Measurements from ENCODE around the gene CD2AP.
"Not testable (repeated sequence)": the region's sequence is repeated elsewhere in the genome, so short reads cannot be mapped to it uniquely, and the experiment has no call there.

The CD2AP gene, protein sequence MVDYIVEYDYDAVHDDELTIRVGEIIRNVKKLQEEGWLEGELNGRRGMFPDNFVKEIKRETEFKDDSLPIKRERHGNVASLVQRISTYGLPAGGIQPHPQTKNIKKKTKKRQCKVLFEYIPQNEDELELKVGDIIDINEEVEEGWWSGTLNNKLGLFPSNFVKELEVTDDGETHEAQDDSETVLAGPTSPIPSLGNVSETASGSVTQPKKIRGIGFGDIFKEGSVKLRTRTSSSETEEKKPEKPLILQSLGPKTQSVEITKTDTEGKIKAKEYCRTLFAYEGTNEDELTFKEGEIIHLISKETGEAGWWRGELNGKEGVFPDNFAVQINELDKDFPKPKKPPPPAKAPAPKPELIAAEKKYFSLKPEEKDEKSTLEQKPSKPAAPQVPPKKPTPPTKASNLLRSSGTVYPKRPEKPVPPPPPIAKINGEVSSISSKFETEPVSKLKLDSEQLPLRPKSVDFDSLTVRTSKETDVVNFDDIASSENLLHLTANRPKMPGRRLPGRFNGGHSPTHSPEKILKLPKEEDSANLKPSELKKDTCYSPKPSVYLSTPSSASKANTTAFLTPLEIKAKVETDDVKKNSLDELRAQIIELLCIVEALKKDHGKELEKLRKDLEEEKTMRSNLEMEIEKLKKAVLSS

DNA sequence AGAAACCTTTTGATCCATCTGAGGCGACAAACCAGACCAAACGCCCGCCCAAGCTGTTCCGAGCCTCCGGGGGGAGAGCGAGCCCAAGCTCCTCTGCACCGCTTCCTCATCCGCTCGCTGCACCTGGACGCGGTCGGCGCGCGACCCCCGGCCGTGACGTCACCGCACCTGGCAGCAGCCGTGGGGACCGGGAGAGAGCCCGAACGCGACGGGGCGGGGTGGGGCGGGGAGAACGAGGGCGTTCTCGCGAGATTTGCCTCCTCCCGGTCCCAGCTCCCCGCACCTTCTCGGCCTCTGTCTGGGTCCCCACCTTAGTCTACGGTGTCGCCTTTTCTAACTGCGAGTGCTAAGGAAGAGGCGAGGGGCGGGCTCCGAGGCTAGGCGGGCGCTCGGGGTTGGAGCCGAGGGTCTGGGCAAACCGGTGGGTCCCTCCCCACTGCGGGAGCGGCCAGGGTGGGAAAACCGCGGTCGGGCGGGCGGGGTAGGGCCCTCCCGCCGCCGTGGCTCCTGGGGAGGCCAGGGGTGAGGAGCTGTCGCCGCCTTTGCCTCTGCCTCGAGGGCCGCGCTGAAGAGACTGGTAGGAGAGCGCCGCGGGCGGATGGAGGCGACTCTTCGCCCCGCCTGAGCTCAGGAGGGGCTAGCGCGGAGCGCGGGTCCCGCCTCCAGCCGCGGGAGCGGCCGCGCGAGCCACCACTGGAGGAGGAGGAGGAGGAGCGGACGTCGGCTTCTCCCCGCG lies at the start of gene CD2AP:
CD2AP (plus strand) TSS at position 293 of the 736 bp plus-strand sequence. CDS start 456 bp downstream, outside the sequence.
- peak; percentile 83 for DNase-seq (ENCODE audit: low read depth)

DNA sequence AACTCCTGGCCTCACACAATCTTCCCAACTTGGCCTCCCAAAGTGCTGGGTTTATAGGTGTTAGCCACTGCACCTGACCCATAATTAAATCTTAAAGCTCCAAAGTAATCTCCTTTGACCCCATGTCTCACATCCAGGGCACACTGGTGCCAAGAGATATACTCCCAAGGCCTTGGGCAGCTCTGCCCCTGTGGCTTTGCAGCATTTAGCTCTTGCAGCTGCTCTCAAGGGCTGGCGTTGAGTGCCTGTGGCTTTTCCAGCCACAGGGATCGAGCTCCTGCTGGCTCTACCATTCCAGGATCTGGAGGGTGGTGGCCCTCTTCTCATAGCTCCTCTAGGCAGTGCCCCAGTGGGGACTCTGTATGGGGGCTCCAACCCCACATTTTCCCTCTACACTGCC lies 49.3 kb upstream of the CD2AP start:
- no peak for DNase-seq (ENCODE audit: low read depth)

DNA sequence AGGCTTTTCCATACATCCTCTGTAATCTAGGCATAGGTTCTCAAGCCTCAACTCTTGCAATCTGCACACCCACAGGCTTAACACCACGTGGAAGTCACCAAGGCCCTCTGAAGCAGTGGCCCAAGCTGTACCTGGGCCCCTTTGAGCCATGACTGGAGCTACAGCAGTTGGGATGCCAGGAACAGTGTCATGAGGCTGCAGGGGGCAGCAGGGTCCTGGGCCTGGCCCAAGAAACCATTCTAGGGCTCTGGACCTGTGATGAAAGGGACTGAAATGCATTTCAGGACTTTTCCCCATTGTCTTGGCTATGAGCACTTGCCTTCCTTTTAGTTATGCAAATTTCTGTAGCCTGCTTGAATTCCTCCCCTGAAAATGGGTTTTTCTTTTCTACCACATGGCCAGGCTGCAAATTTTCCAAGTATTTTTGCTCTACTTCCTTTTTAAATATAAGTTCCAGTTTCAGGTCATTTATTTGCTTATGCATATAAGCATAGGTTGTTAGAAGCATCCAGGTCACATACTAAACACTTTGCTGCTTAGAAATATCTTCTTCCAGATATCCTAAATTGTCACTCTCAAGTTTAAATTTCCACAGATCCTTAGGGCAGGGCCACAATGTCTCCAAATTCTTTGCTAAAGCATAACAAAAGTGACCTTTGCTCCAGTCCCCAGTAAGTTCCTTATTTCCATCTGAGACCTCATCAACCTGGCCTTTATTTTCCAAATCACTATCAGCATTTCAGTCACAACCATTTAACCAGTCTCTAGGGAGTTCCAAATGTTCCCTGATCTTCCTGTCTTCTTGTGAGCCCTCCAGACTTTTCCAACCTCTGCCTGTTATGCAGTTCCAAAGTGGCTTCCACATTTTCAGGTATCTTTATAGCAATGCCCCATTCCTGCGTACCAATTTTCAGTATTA lies 48.6 kb upstream of the CD2AP start:
- DNase-seq (ENCODE audit: low read depth), result no peak

DNA sequence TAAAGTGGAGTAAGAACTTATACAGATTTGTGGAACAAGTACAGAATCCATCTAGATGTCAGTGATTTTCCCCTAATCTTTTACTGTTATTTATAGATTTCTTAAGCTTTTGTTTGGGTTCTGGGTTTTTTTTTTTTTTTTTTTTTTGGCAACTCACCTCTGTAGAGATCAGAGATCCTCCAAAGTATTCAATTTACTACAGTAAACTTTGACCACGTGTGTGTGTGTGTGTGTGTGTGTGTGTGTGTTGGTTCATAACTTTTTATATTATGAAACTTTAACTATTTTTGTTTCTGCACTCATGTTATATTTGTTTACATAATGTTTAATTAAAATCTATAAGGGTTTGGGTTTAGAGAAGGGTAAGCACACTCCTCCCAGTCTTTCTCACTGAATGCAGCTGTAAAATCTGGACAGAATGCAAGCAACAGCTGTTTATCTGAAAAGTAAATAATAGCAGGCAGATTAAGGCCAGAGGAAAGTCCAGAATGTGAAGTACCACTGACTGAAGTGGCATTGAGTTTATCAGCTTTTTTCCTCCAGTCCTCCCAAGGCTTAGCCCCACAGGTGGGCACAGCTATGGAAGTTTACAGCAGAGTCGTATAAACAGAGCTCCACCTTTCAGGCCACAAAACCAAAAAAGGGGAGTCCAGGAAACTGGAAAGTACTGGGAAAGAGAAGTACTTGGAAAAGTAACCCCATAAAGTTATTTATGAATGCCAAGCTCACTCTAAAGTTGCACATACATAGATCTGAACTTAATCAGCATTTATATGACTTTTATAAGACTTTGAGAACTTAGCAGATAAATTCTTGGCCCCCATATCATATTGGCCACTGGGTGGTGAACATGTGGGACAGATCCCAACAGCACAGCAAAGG lies 43.0 kb upstream of the CD2AP start:
- DNase-seq (ENCODE audit: low read depth), result no peak

DNA sequence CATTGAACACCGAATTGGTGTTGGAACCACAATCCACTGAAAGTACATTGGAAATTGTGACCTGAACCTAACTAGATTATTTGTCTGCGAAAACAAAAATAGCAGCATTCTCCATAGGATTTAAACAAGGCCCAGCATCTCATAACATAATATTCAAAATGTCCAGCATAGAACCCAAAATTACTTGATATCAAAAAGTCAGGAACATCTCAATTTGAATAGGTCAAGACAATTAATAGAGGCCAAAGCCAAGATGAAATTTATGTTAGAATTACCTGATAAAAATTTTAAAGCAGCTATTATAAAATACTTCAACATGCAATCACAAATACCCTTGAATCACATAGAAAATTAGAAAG lies 42.4 kb upstream of the CD2AP start:
- DNase-seq (ENCODE audit: low read depth), result no peak

DNA sequence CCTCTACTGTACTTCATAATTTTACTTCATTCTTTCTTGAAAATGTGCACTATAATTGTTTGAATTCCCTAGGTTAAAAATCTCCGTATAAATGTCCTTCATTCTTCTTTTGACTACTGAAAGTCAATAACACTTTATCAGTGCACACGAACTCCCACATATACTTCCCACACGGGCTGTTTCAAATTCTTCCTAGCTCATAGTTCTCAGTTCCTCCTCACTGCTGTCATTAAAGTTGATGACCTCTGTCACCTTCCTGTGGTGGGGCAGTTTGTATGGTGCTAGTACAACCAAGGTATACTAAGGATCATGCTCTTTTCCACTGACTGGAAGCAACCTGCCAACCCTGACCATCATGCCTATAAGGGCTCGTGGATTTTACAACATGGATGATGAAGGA lies 40.0 kb upstream of the CD2AP start:
- no peak for DNase-seq (ENCODE audit: low read depth)

DNA sequence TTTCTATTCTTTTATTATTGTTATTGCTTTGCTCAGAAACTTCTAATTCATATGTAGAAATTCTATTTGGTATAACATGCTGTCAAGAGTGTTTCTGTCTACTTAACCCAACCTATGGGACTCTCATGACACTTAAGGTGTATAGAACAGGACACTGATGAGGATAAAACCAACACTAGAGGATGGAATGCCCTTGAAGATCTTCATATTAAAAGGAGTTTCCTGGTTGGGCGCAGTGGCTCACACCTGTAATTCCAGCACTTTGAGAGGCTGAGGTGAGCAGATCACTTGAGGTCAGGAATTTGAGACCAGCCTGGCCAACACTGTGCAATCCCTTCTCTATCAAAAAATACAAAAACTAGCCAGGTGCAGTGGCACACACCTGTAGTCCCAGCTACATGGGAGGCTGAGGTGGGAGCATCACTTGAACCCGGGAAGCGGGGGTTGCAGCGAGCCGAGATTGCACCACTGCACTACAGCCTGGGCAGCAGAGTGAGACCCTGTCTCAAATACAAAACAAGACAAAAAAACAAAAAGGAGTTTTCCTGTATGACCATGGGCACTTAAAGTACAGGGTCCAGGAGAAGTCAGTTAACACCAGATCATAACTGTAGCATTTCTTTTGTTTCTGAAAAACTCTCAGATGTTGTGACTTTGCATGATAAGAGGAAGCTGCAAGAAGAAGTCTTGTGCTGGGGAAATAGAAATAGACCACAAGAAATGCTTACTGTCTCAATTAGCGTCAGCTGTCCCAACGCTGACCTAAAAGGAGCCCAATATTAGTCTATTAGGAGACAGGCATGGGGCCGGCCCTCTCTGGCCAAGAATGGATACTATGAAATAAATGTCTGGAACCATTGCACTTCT lies 38.9 kb upstream of the CD2AP start:
- no peak for DNase-seq (ENCODE audit: low read depth)

DNA sequence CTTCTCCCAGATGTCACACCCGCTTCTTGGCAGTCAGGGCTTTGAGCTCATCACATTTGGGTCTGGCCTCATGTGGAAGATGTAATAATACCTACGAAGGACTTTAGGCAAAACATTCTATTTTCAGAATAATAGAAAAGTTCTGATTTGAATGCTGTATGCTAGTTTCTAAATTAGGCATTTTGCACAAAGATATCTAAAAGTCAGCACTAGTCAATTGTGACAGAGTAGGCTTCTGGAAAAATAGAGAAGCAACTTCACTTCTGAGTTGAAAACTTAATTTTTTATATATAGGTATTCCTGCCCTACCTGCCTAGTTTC lies 38.3 kb upstream of the CD2AP start:
- DNase-seq (ENCODE audit: low read depth), result no peak

DNA sequence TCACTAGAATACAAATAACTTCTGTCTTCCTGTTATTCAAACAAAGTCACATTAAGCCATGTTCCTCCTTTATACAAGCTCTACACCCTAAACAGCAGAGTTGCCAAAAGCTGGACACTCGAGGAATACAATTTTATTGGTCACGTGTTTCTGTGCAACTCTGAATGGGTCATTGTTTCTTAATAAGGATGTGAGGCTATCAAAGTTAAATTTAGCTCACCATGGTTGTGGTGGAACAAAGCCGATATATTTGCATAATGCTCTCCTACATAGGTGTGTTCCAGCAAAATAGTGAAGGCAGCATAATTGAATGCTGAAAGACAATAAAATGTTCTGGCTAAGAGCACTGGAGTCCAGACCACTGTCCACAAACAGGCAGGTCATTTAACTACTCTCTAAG lies 36.9 kb upstream of the CD2AP start:
- no peak for DNase-seq (ENCODE audit: low read depth)

DNA sequence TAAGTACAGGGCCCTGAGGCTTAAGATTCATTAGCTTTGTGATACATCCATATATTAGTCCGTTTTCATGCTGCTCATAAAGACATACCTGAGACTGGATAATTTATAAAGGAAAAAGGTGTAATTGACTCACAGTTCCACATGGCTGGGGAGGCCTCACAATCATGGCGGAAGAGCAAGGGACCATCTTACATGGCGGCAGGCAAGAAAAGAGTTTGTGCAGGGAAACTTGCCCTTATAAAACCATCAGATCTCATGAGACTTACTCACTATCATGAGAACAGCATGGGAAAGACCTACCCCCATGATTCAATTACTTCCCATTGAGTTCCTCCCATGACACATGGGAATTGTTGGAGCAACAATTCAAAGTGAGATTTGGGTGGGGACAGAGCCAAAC lies 32.6 kb upstream of the CD2AP start:
- DNase-seq (ENCODE audit: low read depth), result not testable (repeated sequence)

DNA sequence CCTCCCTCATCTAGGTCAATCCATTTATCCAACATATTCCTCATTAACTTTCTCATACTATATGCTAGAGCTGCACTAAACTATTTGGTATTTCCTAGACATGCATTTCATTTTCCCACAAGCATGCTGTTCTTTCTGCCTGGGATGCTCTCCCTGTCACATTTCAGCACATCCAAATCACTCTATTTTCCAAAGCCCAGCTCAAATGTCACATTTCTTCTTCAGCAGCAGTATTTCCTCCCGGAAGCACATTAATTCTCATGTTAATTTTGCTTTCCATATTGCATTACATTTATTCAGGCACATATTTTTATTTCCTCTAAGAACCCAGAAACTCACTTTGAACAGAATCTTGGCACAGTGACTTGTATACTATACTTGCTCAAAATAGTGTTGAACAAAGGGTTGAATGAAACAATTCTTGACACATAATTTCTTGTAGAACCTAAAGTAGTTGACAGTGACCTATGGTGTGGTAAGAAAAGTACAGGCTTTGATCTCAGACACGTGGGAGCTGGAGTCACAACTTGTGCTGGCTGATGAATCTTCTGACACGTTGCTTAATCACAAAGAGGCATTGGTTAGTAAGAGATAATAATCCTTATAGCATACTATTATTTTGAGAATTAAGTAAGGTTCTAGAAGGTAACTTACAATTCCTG lies 30.8 kb upstream of the CD2AP start:
- DNase-seq (ENCODE audit: low read depth), result no peak

DNA sequence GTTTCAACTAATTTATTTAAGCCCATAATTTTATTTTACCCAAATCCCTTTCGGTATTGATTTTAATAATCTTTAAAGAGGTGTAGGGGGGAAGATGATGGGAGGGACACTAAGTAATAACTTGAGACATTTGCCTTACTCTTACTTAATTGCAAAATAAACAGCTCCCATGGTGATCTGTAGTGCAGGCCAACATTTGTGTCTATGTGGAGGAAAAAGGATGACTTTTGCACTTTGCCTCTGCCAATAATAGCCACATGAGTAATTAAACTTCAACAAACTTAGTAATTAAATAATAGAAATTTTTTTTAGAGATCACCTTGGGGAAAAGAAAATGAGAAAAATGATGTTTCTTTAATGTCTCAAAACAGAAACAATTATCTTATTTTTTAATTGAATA lies 29.9 kb upstream of the CD2AP start:
- DNase-seq (ENCODE audit: low read depth), result no peak

DNA sequence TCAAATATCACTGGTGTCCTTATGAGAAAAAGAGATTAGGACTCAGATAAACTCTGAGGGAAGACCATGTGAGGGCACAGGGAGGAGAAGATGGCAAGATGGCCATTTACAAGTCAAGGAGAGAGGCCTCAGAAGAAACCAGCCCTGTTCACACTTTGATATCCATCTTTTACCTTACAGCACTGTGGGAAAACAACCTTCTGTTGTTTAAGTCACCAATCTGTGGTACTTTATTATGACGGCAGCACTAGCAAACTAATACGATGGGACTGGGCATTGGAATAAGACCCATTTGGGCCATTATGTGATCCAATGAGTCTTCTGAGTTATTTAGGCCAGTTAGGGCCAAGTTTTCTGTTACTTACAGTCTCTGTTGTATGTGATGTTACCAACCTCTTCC lies 26.4 kb upstream of the CD2AP start:
- no peak for DNase-seq (ENCODE audit: low read depth)

DNA sequence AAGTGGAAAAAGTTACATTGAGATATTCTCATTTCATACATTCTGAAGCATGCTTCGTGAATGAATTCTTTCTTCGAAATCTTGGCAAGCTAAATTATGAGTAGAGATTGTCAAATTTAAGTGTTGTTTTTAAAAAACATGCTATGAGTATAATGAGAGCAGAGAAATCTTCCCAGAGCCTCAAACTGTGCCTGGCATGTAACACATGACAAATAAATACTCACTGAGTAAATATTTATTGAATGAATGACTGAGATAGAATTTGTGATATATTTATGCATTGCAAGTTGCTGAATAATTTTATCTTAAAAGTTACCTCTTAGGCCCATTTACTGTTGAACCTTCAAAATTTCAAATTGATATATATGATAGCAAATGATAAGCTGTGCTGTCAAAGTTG lies 24.7 kb upstream of the CD2AP start:
- no peak for DNase-seq (ENCODE audit: low read depth)

DNA sequence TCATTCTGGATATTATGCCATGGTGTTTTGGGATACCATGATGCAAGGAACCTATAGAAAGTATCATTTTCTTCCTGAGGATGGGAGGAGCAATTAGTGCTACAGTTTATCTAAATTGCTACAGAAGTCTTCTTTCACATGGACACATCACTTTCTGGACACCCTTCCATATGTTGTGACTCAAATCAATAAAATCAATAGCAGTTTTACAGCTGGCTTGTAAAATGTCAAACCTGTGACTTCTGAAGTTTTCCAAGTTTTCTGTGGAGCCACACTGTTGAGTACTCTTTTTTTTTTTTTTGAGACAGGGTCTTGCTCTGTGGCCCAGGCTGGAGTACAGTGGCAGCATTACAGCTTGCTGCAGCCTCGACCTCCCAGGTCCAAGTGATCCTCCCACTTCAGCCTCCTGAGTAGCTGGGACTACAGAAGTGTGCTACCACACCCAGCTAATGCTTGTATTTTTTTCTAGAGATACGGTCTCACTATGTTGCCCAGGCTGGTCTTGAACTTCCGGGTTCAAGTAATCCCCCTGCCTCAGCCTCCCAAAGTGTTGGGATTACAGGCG lies 24.1 kb upstream of the CD2AP start:
- DNase-seq (ENCODE audit: low read depth), result no peak

DNA sequence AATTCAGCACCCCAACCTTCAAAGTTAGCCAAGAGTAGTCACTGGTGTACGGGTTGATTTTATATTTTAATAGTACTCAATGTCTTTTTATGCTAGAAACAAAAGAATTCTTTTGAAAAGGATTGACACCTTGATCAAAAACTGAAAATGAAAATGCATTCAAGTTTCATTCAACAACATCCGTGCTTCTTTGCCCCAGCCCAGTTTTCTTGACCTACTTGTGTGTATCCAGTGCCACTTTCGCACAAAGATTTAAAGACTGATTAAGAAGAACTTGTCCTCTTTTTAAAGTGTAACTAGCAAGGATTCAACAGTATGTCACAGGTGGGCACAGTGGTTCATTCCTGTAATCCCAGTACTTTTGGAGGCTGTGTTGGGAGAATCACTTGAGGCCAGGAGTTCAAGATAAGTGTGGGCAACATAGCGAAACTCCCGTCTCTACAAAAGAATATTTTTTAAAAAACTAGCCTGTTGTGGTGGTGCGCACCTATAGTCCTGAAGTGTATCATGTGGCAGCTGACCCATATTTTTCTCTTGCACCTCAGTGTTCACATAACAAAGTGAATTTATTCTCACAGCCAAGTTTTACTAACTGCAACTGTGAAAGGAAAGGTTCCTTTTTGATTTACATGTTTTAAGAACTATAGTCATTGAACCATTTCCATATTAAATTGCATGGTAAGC lies 22.7 kb upstream of the CD2AP start:
- DNase-seq (ENCODE audit: low read depth), result no peak

DNA sequence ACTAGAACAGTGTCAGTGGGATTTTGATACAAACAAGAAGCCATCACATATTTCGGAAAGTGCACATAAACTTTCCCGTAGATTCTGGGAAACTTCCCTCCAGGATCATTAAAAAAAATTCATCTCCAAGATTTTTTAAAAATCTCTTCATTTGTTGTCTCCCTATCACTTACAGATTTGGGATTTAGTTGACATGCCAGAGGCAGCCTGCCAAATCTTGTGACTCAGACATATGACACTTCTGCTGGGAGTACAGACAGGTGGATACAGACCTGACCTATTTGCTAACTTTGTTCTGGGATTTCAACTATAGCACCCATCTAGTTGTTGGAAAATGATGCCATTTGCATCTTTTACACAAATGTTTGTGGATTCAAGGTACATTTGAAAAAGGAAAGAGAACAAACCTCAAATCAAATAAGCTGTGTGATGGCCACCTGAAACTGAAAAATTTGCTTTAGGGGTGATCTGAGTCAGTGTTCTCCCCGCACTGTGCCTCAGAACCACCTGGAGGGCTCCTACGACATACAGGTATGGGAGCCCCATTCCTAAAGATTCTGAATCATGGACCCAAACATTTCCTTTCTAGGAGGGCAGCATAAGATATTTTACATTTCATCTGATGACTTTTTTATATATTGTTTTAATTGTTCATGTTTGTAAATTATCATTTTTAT lies 21.9 kb upstream of the CD2AP start:
- DNase-seq (ENCODE audit: low read depth), result no peak

DNA sequence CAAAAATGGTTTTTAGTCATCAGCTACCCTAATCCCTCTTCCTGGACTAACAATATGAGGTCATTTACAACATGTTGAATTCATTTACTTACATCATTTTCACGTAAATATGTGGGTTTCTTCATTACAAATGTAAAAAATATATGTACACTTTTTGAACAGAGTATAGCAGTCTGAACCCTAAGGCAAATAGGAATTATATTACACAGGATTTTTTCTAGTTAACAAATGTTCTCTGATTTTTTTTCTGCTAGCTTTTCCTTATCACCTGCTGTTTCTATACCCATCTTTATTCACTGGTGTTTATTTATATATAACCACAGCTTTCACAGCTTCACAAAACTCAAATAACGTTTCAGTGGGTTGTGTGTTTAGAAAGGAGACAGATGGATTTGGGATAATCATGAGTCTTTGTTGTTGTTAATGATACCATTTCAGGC lies 21.0 kb upstream of the CD2AP start:
- no peak for DNase-seq (ENCODE audit: low read depth)

Measured in EH (cell line).